HG02884 (cell line): ENCODE results near the gene NRARP.

Experiments
- ATAC-seq: cut with Tn5 transposase; IDR thresholded peaks from one replicate; pipeline ENCODE4 v1.9.1; 2021; ENCODE audit warnings: mild to moderate bottlenecking, moderate library complexity; ENCODE audit not compliant: unreplicated experiment

NRARP gene

GRCh38 chr9:137311986-137312851 lies 10.1 kb upstream of the NRARP start:
- no peak for ATAC-seq

GRCh38 chr9:137311171-137311985 lies 9.3 kb upstream of the NRARP start:
- no peak for ATAC-seq

- no peak for ATAC-seq
These were observed 8.3 kb upstream of the NRARP start for GRCh38 chr9:137310189-137311052.

DNA sequence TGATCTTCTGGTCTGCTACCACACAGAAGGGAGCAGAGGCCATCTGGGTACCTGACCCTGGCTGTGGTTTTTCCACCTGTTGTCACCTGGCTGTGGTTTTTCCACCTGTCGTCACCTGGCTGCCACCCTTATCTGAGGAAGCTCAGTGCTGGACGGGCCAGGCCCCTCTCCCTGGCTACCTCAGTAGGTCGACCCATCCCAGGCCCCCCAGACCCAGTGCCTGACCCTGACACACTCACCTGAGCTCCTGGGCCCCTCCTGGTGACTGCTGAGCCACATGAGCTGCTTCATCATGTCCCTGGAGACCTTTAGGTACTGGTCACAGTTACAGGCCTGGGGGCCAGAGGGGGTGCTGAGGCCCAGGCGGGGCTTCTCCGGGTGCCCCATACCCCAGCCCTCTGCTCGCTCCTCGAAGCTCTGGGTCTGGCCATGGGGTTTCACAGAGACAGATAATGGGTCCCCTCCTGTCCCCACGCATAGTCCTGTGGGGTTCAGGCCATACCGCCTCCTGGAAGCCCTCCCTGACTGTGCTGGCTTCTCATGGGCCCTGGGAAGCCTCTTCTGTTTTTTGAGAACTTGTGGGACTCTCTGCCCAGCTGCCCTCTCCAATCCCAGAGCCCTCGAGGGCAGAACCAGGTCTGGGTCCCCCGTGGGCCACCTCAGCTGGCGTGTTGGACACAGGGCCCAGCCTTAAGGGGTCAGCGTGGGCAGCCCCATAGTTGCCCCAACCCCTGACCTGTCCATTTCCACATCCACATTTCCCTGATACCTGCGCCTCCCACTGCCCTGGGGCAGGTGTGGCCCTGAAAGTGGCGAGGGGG lies 7.5 kb upstream of the NRARP start:
- no peak for ATAC-seq

GRCh38 chr9:137308057-137308619 lies 6.1 kb upstream of the NRARP start:
- ATAC-seq, result no peak

- no peak for ATAC-seq
These were observed 5.4 kb upstream of the NRARP start for GRCh38 chr9:137307255-137308056.

GRCh38 chr9:137306850-137307254 lies 4.8 kb upstream of the NRARP start:
- ATAC-seq, result no peak

DNA sequence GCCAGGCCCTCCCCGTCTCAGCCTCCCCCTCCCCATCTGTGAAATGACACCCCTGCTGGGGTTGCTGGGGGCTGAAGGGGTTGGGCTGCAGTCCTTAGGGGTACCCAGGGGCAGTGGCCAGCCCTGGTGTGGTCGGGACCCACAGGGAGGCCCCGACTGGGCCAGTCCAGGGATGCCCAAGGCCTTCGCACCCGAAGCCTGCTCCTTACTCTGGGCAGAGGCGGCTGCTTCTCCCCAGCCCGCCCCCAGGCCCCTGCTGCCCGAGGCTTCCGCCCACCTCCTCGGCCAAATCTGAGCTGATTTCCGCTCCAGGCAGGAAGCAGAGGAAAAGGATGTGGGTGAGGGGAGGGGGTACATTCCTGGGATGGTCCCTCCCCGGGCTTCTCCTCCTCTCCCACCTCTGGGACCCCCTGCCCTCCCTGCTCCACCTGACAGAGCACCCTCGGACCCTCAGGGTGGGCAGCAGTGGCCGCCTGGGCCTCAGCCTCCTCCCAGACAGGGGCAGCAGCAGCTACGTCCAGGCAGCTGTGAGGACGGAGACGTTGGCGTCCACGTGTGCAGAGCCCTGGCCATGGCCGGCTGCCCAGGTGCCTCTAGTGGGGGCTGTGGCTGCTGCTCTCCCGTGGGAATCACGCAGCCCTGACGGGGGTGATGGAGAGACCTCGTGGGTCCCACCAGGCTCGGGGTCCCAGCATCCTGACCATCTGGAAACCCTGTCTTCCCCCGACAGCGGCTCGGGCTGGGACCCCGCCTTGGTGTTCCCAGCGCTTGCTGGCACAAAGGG lies 4.2 kb upstream of the NRARP start:
- no peak for ATAC-seq

- no peak for ATAC-seq
These were observed 3.7 kb upstream of the NRARP start for GRCh38 chr9:137305798-137306065.

DNA sequence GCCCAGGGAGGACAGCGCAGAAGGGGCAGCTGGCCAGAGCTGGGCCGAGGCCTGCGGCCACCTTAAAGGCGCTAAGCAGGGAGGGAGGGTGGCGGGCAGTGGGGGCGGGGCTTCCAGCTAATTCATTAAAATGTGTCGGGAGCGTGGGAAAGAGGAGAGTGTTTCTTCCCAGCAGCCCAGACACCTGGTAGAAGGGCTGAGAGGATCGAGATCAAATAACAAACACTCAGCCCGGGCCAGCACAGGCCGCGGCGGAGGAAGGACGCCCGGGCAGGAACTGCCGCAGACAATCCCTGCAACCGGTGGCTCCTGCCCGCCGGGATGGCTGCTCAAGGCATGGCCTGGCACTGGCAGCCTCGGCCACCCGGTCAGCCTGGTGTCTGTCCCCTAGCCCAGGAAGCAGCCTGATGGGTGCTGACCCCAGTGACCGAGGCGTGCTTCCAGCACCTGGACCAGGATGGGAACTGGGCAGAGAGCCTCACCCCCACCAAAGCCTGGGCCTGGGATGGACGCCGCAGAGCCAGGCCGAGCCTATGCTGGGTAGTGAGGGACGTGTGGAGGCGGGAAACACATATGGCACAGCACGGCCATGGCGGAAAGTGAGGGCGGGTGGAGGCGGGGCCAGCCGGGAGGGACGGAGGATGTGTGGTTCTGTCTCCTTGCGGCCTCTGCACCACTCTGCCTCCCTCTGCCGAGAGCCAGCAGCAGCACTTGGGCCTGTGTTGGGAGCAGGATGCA lies 3.2 kb upstream of the NRARP start:
- ATAC-seq, result no peak

DNA sequence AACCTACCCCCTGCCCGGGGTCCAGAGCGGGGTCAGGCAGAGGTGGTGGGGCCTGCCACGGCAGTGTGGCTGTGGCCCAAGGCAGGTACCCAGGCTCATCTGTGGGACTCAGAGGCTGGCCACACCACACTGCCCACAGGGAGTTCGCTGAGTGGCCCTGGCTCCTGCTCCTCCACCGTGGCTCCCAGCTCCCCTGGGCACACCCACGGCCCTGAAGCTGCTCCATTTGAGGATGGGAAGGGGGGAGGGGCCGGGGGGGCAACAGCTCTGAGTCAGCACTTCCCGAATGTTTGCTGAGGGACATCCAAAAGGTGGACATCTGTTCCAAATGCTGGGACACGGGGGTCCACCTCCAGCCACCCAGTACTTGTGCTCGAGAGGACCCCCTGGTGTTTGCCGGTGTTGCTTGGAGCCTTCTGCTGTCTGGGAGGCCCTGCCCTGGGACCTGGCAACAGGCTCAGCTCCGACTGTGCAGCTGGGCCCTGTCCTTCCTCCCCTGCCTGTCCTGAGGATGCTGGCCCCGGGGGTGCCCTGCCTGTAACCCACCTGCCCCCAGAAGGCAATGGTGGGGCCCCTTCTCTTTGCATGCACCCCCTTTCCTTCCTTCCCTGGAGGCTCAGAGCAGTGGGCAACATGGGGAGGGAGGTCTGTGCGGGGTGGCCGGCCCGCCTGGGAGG lies 2.5 kb upstream of the NRARP start:
- ATAC-seq, result no peak

DNA sequence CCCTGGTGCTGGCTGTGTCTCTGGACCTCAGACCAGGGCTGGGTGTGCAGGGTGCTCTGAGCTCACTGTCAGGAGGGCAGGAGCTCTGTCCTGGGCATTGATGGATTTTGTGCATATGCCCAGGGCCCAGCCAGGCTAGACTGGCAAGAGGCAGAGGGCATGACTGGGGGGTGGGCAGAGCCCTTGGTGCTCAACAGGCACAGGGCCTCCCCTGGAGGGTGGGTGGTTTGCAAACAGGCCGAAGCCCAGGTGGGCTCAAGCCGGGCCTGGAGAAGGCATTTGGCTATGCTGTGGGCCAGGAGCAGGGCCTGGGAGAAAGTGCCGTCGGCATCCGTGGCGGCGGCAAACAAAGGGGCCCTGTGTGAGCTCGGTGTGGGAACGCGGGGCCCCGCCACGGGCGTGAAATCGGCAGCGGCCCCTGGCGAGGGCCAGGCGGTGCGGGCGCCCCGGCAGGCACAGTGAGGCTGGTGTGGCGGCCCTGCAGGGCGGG lies 1.9 kb upstream of the NRARP start:
- ATAC-seq, result no peak

GRCh38 chr9:137303151-137303892 lies 1.3 kb upstream of the NRARP start:
- no peak for ATAC-seq

DNA sequence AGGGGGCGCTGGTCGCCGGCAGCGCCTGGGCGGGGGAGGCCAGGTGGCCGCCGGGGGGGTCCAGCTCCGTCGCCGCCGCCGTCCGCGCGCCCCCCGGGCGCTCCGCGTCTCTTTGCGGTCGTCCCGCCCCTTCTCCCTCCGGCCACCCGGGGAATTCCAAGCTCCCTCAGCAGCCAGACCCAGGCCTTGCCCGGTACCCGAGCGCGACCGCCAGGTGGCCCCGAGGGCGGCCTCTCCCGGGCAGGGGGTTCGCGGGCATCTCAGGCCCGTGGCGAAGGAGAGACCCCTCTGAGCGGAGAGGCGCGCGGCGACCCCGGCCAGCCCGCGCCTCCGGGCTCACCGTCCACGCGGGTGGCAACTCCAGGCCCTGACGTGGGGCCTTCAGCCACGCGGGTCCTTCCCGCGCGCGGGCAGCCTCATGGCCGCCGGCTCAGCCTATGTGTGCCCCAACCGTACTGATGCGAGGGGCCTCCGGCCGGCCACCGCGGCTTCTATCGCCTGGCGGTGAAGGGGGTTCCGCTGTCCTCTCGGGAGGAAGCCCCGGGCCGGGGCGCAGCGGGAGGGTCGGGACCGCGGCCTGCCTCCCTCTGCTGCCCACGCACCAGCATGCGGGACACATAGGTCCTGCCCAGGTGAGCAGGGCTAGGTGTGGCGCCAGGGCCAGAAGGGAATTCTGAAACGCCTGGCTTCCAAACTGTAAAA lies 529 bp upstream of the NRARP start:
- ATAC-seq, result peak; percentile 29

DNA sequence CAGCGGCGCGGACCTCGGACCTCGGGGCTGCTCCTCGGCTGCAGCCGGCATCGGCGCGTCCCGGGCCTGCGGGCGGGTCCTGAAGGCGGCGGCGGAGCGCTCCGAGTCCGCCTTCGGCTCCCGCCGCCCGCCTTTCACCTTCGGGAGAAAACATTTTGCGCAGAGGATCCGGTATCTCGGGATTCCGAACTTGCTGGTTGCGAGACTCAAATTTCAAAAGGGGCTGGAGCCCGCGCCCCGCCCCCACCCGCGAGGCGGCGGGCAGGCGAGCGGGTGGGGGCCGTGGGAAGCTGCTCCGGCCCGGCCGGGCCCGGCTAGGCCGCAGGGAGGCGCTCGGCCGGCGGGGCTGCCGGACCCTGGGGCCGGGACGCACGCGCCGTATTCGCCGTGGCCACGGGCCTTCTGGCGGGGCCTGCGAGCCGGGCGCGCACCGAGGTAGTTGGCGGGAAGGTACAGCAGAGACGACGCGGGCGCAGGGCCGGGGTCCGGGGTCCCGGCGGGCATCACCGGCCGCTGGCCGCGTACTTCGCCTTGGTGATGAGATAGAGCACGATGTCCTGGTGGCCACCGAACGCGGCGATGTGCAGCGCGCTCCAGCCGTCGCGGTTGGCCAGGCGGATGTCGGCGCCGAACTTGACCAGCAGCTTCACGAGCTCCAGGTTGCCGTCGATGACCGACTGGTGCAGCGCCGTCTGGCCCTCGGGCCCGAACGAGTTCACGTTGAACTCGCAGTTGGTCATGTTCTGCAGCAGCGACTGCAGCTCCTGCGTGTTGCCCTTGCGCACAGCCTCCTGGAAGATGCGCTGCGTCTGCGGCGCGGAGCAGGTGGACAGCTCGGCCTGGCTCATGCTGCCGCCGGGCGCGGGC lies 757 bp downstream of the NRARP start:
- peak; percentile 15 for ATAC-seq
